Parathyroid adenoma (tissue), 2 donors: ENCODE data around the gene GFER.
"Not testable (repeated sequence)": the region's sequence is repeated elsewhere in the genome, so short reads cannot be mapped to it uniquely, and the experiment has no call there.

Source experiments
- H2AFZ ChIP-seq: fragments of 300-600 bp; sonication (generic); one replicate; pipeline ENCODE4 v1.7.0; 2017; ENCODE audit warnings: antibody characterized with exemption, mild to moderate bottlenecking
- H3K27ac ChIP-seq: fragments of 300-600 bp; sonication (generic); one replicate; pipeline ENCODE4 v1.7.0; 2017
- H3K27me3 ChIP-seq: fragments of 300-600 bp; sonication (generic); one replicate; pipeline ENCODE4 v1.7.0; 2017; ENCODE audit warnings: low read length; ENCODE audit not compliant: control insufficient read depth, insufficient read depth
- H3K36me3 ChIP-seq: fragments of 300-600 bp; sonication (generic); one replicate; pipeline ENCODE4 v1.7.0; 2017; ENCODE audit warnings: low read length; ENCODE audit not compliant: control insufficient read depth, insufficient read depth
- H3K4me1 ChIP-seq: fragments of 300-600 bp; sonication (generic); one replicate; pipeline ENCODE4 v1.7.0; 2017; ENCODE audit warnings: control low read depth
- H3K4me2 ChIP-seq: fragments of 300-600 bp; sonication (generic); one replicate; pipeline ENCODE4 v1.7.0; 2017; ENCODE audit warnings: low read length
- H3K4me3 ChIP-seq: fragments of 300-600 bp; sonication (generic); one replicate; pipeline ENCODE4 v1.7.0; 2017; ENCODE audit warnings: low read depth, low read length
- H3K79me2 ChIP-seq: fragments of 300-600 bp; sonication (generic); one replicate; pipeline ENCODE4 v1.7.0; 2017; ENCODE audit warnings: control low read depth
- H3K9ac ChIP-seq: fragments of 300-600 bp; sonication (generic); one replicate; pipeline ENCODE4 v1.7.0; 2017; ENCODE audit warnings: mild to moderate bottlenecking
- H3K9me3 ChIP-seq: fragments of 300-600 bp; sonication (generic); one replicate; pipeline ENCODE4 v1.7.0; 2017; ENCODE audit warnings: low read length; ENCODE audit not compliant: control insufficient read depth
- CTCF ChIP-seq: fragments of 300-600 bp; sonication (generic); IDR thresholded peaks from one replicate; pipeline ENCODE4 v1.7.0; 2017; ENCODE audit warnings: antibody characterized with exemption, mild to moderate bottlenecking
- donor health status: primary hyperparathyroidism.

Gene GFER

GRCh38 chr16:2008009-2008526, 24.1 kb downstream of the GFER start:
- Histone ChIP-seq H3K9ac (no peak overlapping the region), H3K4me3 (peak overlapping the region; percentile 69), H2AFZ (no peak overlapping the region), H3K9me3 (no peaks in the 10 kb centered on the region), H3K27me3 (no peaks in the 10 kb centered on the region), H3K36me3 (no peaks in the 10 kb centered on the region), H3K27ac (no peak overlapping the region), H3K4me1 (peaks cover 10% of the 10 kb centered on the region), H3K4me2 (peak overlapping the region; percentile 96), H3K79me2 (peaks cover 51% of the 10 kb centered on the region)
- no peak for TF ChIP-seq CTCF

GRCh38 chr16:2008631-2009163, 24.7 kb downstream of the GFER start:
- H3K79me2 ChIP-seq = peaks cover 44% of the 10 kb centered on the region
- H3K9me3 ChIP-seq = no peaks in the 10 kb centered on the region
- peak overlapping the region; percentile 96 for H3K4me2 ChIP-seq
- TF ChIP-seq CTCF = no peak
- no peaks in the 10 kb centered on the region for H3K27me3 ChIP-seq
- peak overlapping the region; percentile 69 for H3K4me3 ChIP-seq
- peak overlapping the region; percentile 61 for H3K9ac ChIP-seq
- peak overlapping the region; percentile 22 for H3K27ac ChIP-seq
- H3K36me3 ChIP-seq = no peaks in the 10 kb centered on the region
- peaks cover 10% of the 10 kb centered on the region for H3K4me1 ChIP-seq
- peak overlapping the region; percentile 15 for H2AFZ ChIP-seq

- Histone ChIP-seq H3K9me3 (no peaks in the 10 kb centered on the region), H3K4me1 (peaks cover 10% of the 10 kb centered on the region), H2AFZ (peak overlapping the region; percentile 70), H3K79me2 (peaks cover 41% of the 10 kb centered on the region), H3K9ac (peak overlapping the region; percentile 61), H3K36me3 (no peaks in the 10 kb centered on the region), H3K4me3 (peak overlapping the region; percentile 69), H3K27me3 (no peaks in the 10 kb centered on the region), H3K27ac (peak overlapping the region; percentile 22), H3K4me2 (peak overlapping the region; percentile 96)
- no peak for TF ChIP-seq CTCF
Measured at GRCh38 chr16:2009164-2009711, 25.2 kb downstream of the GFER start.

- Histone ChIP-seq H3K9ac (peak within 1 kb of the TSS; percentile 61), H3K36me3 (no peaks in the 10 kb centered on the region), H3K9me3 (no peaks in the 10 kb centered on the region), H3K27me3 (no peaks in the 10 kb centered on the region), H3K79me2 (peaks cover 34% of the 10 kb centered on the region), H2AFZ (peak within 1 kb of the TSS; percentile 87), H3K27ac (peak within 1 kb of the TSS; percentile 77), H3K4me2 (peak within 1 kb of the TSS; percentile 96), H3K4me1 (peaks cover 10% of the 10 kb centered on the region), H3K4me3 (peak within 1 kb of the TSS; percentile 70)
- no peak for TF ChIP-seq CTCF
Measured at GRCh38 chr16:2009791-2010510, 26.0 kb downstream of the GFER start, which contains the start of gene ZNF598. ZNF598 (minus strand) TSS chr16:2009821.

GRCh38 chr16:2011726-2012125, 27.7 kb downstream of the GFER start:
- H3K9ac ChIP-seq, H2AFZ ChIP-seq, H3K27me3 ChIP-seq, H3K4me2 ChIP-seq, H3K36me3 ChIP-seq, H3K4me3 ChIP-seq, H3K9me3 ChIP-seq, H3K27ac ChIP-seq: not testable (repeated sequence)
- peaks cover 10% of the 10 kb centered on the region for H3K4me1 ChIP-seq
- peaks cover 17% of the 10 kb centered on the region for H3K79me2 ChIP-seq
